T-helper 17 cell (primary cell): Measurements from ENCODE around the gene SCGN. TPM values are rescaled to one million over a fixed set of nuclear protein-coding genes. Genes with fewer than 3 reads are reported as not detected.

Experiments
- ATAC-seq: fragments of 150-1000 bp; cut with Tn5 transposase; 2 replicates; pipeline ENCODE4 v1.10.0; 2021; ENCODE audit warnings: mild to moderate bottlenecking, moderate library complexity
- DNase-seq, 3 donors: peaks; one replicate each; pipeline versions ENCODE4 v3.0.0 to v3.0.0-alpha.2; 2020 to 2021
- H3K9me3 ChIP-seq: one replicate; pipeline ENCODE4 v1.7.0; 2013; ENCODE audit warnings: low read length, mild to moderate bottlenecking; ENCODE audit not compliant: control insufficient read depth, poor library complexity, severe bottlenecking
- H3K27ac Mint-ChIP-seq: one replicate; pipeline ENCODE4 v1.8.0; 2022; ENCODE audit warnings: mild to moderate bottlenecking, moderate library complexity, mixed read lengths
- H3K27me3 Mint-ChIP-seq: one replicate; pipeline ENCODE4 v1.8.0; 2022; ENCODE audit warnings: mixed read lengths
- H3K36me3 Mint-ChIP-seq: one replicate; pipeline ENCODE4 v1.8.0; 2022; ENCODE audit warnings: low read depth, mixed read lengths
- H3K4me1 Mint-ChIP-seq: one replicate; pipeline ENCODE4 v1.8.0; 2022; ENCODE audit warnings: mild to moderate bottlenecking, mixed read lengths
- H3K4me3 Mint-ChIP-seq: one replicate; pipeline ENCODE4 v1.8.0; 2022; ENCODE audit warnings: mild to moderate bottlenecking, moderate library complexity, mixed read lengths
- total RNA-seq, 4 donors: library from RNA in 2 of 4; stranded (reverse) in 2 of 4; gene quantifications; one replicate each; pipeline ENCODE4 v1.2.3 and lab custom pipeline; 2022 to 2026

SCGN gene
- total RNA-seq, 2 donors from 2014 or later = not detected

- no peaks in the 10 kb centered on the region for H3K36me3 Mint-ChIP-seq
- H3K9me3 ChIP-seq = no peaks in the 10 kb centered on the region
- no peaks in the 10 kb centered on the region for H3K4me1 Mint-ChIP-seq
- H3K4me3 Mint-ChIP-seq = no peak overlapping the region
- no peak overlapping the region for H3K27ac Mint-ChIP-seq
- DNase-seq (no peak), ATAC-seq (no peak)
- peaks cover 32% of the 10 kb centered on the region for H3K27me3 Mint-ChIP-seq
Observed at GRCh38 chr6:25681848-25682247, 29.8 kb downstream of the SCGN start.

- Mint-ChIP-seq H3K4me1 (no peaks in the 10 kb centered on the region), H3K4me3 (no peak overlapping the region), H3K27me3 (peaks cover 32% of the 10 kb centered on the region), H3K27ac (no peak overlapping the region), H3K36me3 (no peaks in the 10 kb centered on the region)
- ATAC-seq (no peak), DNase-seq (no peak)
- H3K9me3 ChIP-seq = no peaks in the 10 kb centered on the region
Observed at GRCh38 chr6:25682324-25682723, 30.3 kb downstream of the SCGN start.

- DNase-seq (no peak), ATAC-seq (no peak)
- Mint-ChIP-seq H3K36me3 (no peaks in the 10 kb centered on the region), H3K4me1 (no peaks in the 10 kb centered on the region), H3K27me3 (peaks cover 43% of the 10 kb centered on the region), H3K4me3 (no peak overlapping the region), H3K27ac (no peak overlapping the region)
- no peaks in the 10 kb centered on the region for H3K9me3 ChIP-seq
Observed at GRCh38 chr6:25684565-25684964, 32.5 kb downstream of the SCGN start.

GRCh38 chr6:25685251-25685650 lies 33.2 kb downstream of the SCGN start:
- DNase-seq (no peak), ATAC-seq (no peak)
- no peak overlapping the region for H3K4me3 Mint-ChIP-seq
- no peaks in the 10 kb centered on the region for H3K4me1 Mint-ChIP-seq
- H3K9me3 ChIP-seq = no peaks in the 10 kb centered on the region
- no peaks in the 10 kb centered on the region for H3K36me3 Mint-ChIP-seq
- no peak overlapping the region for H3K27ac Mint-ChIP-seq
- peaks cover 47% of the 10 kb centered on the region for H3K27me3 Mint-ChIP-seq

- H3K9me3 ChIP-seq = no peaks in the 10 kb centered on the region
- H3K36me3 Mint-ChIP-seq = no peaks in the 10 kb centered on the region
- no peak for DNase-seq
- H3K27me3 Mint-ChIP-seq = peaks cover 49% of the 10 kb centered on the region
- no peak overlapping the region for H3K4me3 Mint-ChIP-seq
- H3K27ac Mint-ChIP-seq = no peak overlapping the region
- no peaks in the 10 kb centered on the region for H3K4me1 Mint-ChIP-seq
- ATAC-seq = no peak
Observed at GRCh38 chr6:25685896-25686295, 33.9 kb downstream of the SCGN start.

GRCh38 chr6:25686856-25687255 lies 34.8 kb downstream of the SCGN start:
- H3K9me3 ChIP-seq = no peaks in the 10 kb centered on the region
- no peaks in the 10 kb centered on the region for H3K36me3 Mint-ChIP-seq
- no peak overlapping the region for H3K27ac Mint-ChIP-seq
- ATAC-seq = no peak
- H3K4me1 Mint-ChIP-seq = no peaks in the 10 kb centered on the region
- H3K4me3 Mint-ChIP-seq = no peak overlapping the region
- DNase-seq = no peak
- peaks cover 52% of the 10 kb centered on the region for H3K27me3 Mint-ChIP-seq

GRCh38 chr6:25689966-25690365 lies 38.0 kb downstream of the SCGN start:
- no peak for ATAC-seq
- Mint-ChIP-seq H3K4me1 (no peaks in the 10 kb centered on the region), H3K4me3 (no peak overlapping the region), H3K36me3 (no peaks in the 10 kb centered on the region), H3K27me3 (peaks cover 56% of the 10 kb centered on the region), H3K27ac (no peak overlapping the region)
- no peak for DNase-seq
- H3K9me3 ChIP-seq = no peaks in the 10 kb centered on the region

- no peaks in the 10 kb centered on the region for H3K9me3 ChIP-seq
- Mint-ChIP-seq H3K36me3 (no peaks in the 10 kb centered on the region), H3K4me1 (no peaks in the 10 kb centered on the region), H3K27me3 (peaks cover 71% of the 10 kb centered on the region), H3K27ac (no peak overlapping the region), H3K4me3 (no peak overlapping the region)
- DNase-seq (no peak), ATAC-seq (no peak)
Observed at GRCh38 chr6:25691894-25692293, 39.9 kb downstream of the SCGN start.

- Mint-ChIP-seq H3K27ac (no peak overlapping the region), H3K4me3 (no peak overlapping the region), H3K4me1 (no peaks in the 10 kb centered on the region), H3K27me3 (peaks cover 76% of the 10 kb centered on the region), H3K36me3 (no peaks in the 10 kb centered on the region)
- ATAC-seq = no peak
- no peaks in the 10 kb centered on the region for H3K9me3 ChIP-seq
- no peak for DNase-seq
Observed at GRCh38 chr6:25692472-25692871, 40.5 kb downstream of the SCGN start.

GRCh38 chr6:25694366-25694765 lies 42.4 kb downstream of the SCGN start:
- H3K4me1 Mint-ChIP-seq = no peaks in the 10 kb centered on the region

GRCh38 chr6:25695671-25696070 lies 43.7 kb downstream of the SCGN start:
- Mint-ChIP-seq H3K27me3 (peaks cover 64% of the 10 kb centered on the region), H3K4me1 (no peaks in the 10 kb centered on the region), H3K27ac (no peak overlapping the region), H3K36me3 (peaks cover 2% of the 10 kb centered on the region), H3K4me3 (no peak overlapping the region)
- DNase-seq (no peak), ATAC-seq (no peak)
- no peaks in the 10 kb centered on the region for H3K9me3 ChIP-seq

More at GRCh38 chr6:25694366-25694765, 42.4 kb downstream of the SCGN start:
- no peak overlapping the region for H3K4me3 Mint-ChIP-seq
- DNase-seq (no peak), ATAC-seq (no peak)
- H3K9me3 ChIP-seq = no peaks in the 10 kb centered on the region
- H3K27me3 Mint-ChIP-seq = peaks cover 74% of the 10 kb centered on the region
- no peak overlapping the region for H3K27ac Mint-ChIP-seq
- H3K36me3 Mint-ChIP-seq = peaks cover 2% of the 10 kb centered on the region

GRCh38 chr6:25697537-25698340 lies 45.7 kb downstream of the SCGN start:
- no peaks in the 10 kb centered on the region for H3K9me3 ChIP-seq
- no peak overlapping the region for H3K4me3 Mint-ChIP-seq
- ATAC-seq (no peak), DNase-seq (no peak)
- H3K4me1 Mint-ChIP-seq = no peaks in the 10 kb centered on the region
- H3K36me3 Mint-ChIP-seq = peaks cover 2% of the 10 kb centered on the region
- no peak overlapping the region for H3K27ac Mint-ChIP-seq
- H3K27me3 Mint-ChIP-seq = peaks cover 66% of the 10 kb centered on the region

- H3K36me3 Mint-ChIP-seq = peaks cover 2% of the 10 kb centered on the region
- ATAC-seq (no peak), DNase-seq (no peak)
- no peaks in the 10 kb centered on the region for H3K9me3 ChIP-seq
- no peak overlapping the region for H3K4me3 Mint-ChIP-seq
- H3K27ac Mint-ChIP-seq = no peak overlapping the region
- H3K27me3 Mint-ChIP-seq = peaks cover 66% of the 10 kb centered on the region
- H3K4me1 Mint-ChIP-seq = no peaks in the 10 kb centered on the region
Observed at GRCh38 chr6:25698631-25699030, 46.6 kb downstream of the SCGN start.

GRCh38 chr6:25699649-25700048 lies 47.6 kb downstream of the SCGN start:
- Mint-ChIP-seq H3K27me3 (peaks cover 64% of the 10 kb centered on the region), H3K27ac (no peak overlapping the region), H3K4me1 (no peaks in the 10 kb centered on the region), H3K36me3 (peaks cover 2% of the 10 kb centered on the region), H3K4me3 (no peak overlapping the region)
- no peaks in the 10 kb centered on the region for H3K9me3 ChIP-seq
- DNase-seq = no peak
- no peak for ATAC-seq
